Measurements from ENCODE around the gene POU3F1.
A peak's percentile ranks its signal among the peaks of the same experiment; 100 is the strongest.

DNA sequence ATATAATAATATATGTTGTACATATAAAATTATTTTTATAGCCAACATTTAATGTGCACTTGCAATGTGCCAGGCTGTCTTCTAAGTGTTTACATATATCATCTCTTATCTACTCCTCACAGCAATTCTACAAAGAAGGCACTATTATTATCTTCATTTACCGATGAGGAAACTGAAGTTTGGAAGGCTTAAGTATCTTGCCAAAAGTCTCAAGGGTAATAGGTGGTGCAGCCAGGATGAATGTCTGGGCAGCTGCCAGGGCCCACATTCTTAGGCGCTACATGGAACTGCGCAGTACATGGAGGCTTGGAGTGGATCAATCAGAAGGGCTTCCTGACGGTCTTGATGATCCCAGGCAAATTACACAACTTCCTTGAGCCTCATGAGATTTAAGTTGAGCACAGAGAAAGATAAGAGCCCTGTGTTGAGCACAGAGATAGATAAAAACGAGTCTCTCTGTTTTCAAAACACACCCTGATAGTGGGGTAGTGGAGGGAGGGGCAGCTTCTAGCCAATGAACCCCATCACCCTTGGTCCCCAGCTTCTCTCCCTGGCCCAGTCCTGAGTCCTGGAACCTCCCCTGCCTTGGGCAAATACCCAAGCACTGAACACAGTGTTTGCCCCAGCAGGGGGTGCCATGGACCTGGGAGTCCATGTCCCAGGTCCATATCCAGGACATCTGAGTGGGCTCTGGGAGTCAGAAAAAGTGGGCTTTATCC is 9.2 kb downstream of the POU3F1 start:
- TF ChIP-seq, protein P1, sequence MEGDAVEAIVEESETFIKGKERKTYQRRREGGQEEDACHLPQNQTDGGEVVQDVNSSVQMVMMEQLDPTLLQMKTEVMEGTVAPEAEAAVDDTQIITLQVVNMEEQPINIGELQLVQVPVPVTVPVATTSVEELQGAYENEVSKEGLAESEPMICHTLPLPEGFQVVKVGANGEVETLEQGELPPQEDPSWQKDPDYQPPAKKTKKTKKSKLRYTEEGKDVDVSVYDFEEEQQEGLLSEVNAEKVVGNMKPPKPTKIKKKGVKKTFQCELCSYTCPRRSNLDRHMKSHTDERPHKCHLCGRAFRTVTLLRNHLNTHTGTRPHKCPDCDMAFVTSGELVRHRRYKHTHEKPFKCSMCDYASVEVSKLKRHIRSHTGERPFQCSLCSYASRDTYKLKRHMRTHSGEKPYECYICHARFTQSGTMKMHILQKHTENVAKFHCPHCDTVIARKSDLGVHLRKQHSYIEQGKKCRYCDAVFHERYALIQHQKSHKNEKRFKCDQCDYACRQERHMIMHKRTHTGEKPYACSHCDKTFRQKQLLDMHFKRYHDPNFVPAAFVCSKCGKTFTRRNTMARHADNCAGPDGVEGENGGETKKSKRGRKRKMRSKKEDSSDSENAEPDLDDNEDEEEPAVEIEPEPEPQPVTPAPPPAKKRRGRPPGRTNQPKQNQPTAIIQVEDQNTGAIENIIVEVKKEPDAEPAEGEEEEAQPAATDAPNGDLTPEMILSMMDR (conservative IDR thresholded peaks at IDR 0.05; ENCODE audit: low read depth, low read length): peak; percentile 31
- TF ChIP-seq POLR2A (IDR thresholded peaks at IDR 0.05; ENCODE audit: low read depth, low read length) (no peak), MAFK (IDR thresholded peaks at IDR 0.05; ENCODE audit: low read depth, low read length) (no peak)
